ENCODE data around the gene HNRNPM. TPM values are rescaled to one million over a fixed set of nuclear protein-coding genes. Genes with fewer than 3 reads are reported as not detected.

HNRNPM gene
- total RNA-seq, 2 donors from 2014 or later = 117 to 155 TPM

- Histone ChIP-seq H3K4me1 (ENCODE audit: control insufficient read depth in 1 of 2, low read depth in 2 of 2) (peaks cover 0 to 5% of the 10 kb centered on the region in 2 donors), H3K9me3 (no peaks in the 10 kb centered on the region), H3K27ac (no peak overlapping the region), H3K27me3 (replicated peaks; ENCODE audit: insufficient read depth) (no peaks in the 10 kb centered on the region), H3K36me3 (peaks cover 29% of the 10 kb centered on the region), H3K4me3 (no peak overlapping the region)
- TF ChIP-seq CTCF (IDR thresholded peaks at IDR 0.05) = no peak
- DNase-seq (ENCODE audit: low spot score) (no peak), ATAC-seq (ENCODE audit: insufficient number of reproducible peaks, low FRiP score, low read depth) (no peak)
Measured at GRCh38 chr19:8481616-8482015, 36.8 kb downstream of the HNRNPM start.

GRCh38 chr19:8482696-8483095 lies 37.9 kb downstream of the HNRNPM start:
- ATAC-seq (ENCODE audit: insufficient number of reproducible peaks, low FRiP score, low read depth) (no peak), DNase-seq (ENCODE audit: low spot score) (no peak)
- H3K4me3 ChIP-seq = no peak overlapping the region
- H3K9me3 ChIP-seq = no peaks in the 10 kb centered on the region
- no peak for TF ChIP-seq CTCF (IDR thresholded peaks at IDR 0.05)
- no peaks in the 10 kb centered on the region for H3K27me3 ChIP-seq (replicated peaks; ENCODE audit: insufficient read depth)
- no peak overlapping the region for H3K27ac ChIP-seq
- peaks cover 38% of the 10 kb centered on the region for H3K36me3 ChIP-seq
- H3K4me1 ChIP-seq (ENCODE audit: control insufficient read depth in 1 of 2, low read depth in 2 of 2) = peaks cover 0 to 5% of the 10 kb centered on the region in 2 donors

- no peak overlapping the region for H3K27ac ChIP-seq
- H3K27me3 ChIP-seq (replicated peaks; ENCODE audit: insufficient read depth) = no peaks in the 10 kb centered on the region
- no peaks in the 10 kb centered on the region for H3K9me3 ChIP-seq
- no peak for TF ChIP-seq CTCF (IDR thresholded peaks at IDR 0.05)
- H3K4me1 ChIP-seq (ENCODE audit: control insufficient read depth in 1 of 2, low read depth in 2 of 2) = peaks cover 0 to 2% of the 10 kb centered on the region in 2 donors
- no peak for DNase-seq (ENCODE audit: low spot score)
- ATAC-seq (ENCODE audit: insufficient number of reproducible peaks, low FRiP score, low read depth) = no peak
- no peak overlapping the region for H3K4me3 ChIP-seq
- peaks cover 43% of the 10 kb centered on the region for H3K36me3 ChIP-seq
Measured at GRCh38 chr19:8483165-8483564, 38.4 kb downstream of the HNRNPM start.

- no peaks in the 10 kb centered on the region for H3K4me1 ChIP-seq (ENCODE audit: control insufficient read depth in 1 of 2, low read depth in 2 of 2)
Measured at GRCh38 chr19:8484331-8484894, 39.6 kb downstream of the HNRNPM start.

More at GRCh38 chr19:8484331-8484894, 39.6 kb downstream of the HNRNPM start:
- TF ChIP-seq CTCF (IDR thresholded peaks at IDR 0.05) = no peak
- H3K27ac ChIP-seq = no peak overlapping the region
- DNase-seq (ENCODE audit: low spot score) (no peak), ATAC-seq (ENCODE audit: insufficient number of reproducible peaks, low FRiP score, low read depth) (no peak)
- H3K36me3 ChIP-seq = peaks cover 52% of the 10 kb centered on the region
- H3K27me3 ChIP-seq (replicated peaks; ENCODE audit: insufficient read depth) = no peaks in the 10 kb centered on the region
- H3K4me3 ChIP-seq = no peak overlapping the region
- H3K9me3 ChIP-seq = no peaks in the 10 kb centered on the region
